Tibial artery (tissue), 4 donors: ENCODE measurements around the gene UST.
A peak's percentile ranks its signal among the peaks of the same experiment; 100 is the strongest.

Source experiments
- DNase-seq, 2 donors: peaks; one replicate each; pipeline ENCODE4 v3.0.0-alpha.2; 2019
- H3K27ac ChIP-seq, 2 donors: fragments of 200-600 bp; sonication (generic) in 1 of 2; 1 replicate in 1 of 2; 2 replicates in 1 of 2; pipeline ENCODE4 v1.5.1; 2018 to 2019; ENCODE audit warnings: mild to moderate bottlenecking in 1 of 2
- H3K27me3 ChIP-seq, 2 donors: fragments of 200-600 bp; sonication (generic) in 1 of 2; one replicate each; pipeline versions ENCODE4 v1.5.1 to v1.6.0; 2016 to 2019
- H3K36me3 ChIP-seq, 3 donors: fragments of 200-600 bp; sonication (generic) in 2 of 3; one replicate each; pipeline ENCODE4 v1.5.1; 2016 to 2019; ENCODE audit warnings: mild to moderate bottlenecking in 2 of 3
- H3K4me1 ChIP-seq, 4 donors: fragments of 200-600 bp; sonication (generic) in 2 of 4; 1 replicate in 3 of 4; 2 replicates in 1 of 4; pipeline ENCODE4 v1.5.1; 2016 to 2019
- H3K4me3 ChIP-seq, 2 donors: fragments of 200-600 bp; sonication (generic) in 1 of 2; 1 replicate in 1 of 2; 2 replicates in 1 of 2; pipeline ENCODE4 v1.5.1; 2018 to 2019; ENCODE audit warnings: mild to moderate bottlenecking in 2 of 2
- H3K9me3 ChIP-seq, 3 donors: fragments of 200-600 bp; sonication (generic) in 1 of 3; one replicate each; pipeline ENCODE4 v1.5.1; 2016 to 2019
- intact Hi-C: fragments of 100-400 bp; cut with DNase I; formaldehyde crosslinking; loops from one replicate; pipeline ENCODE4 v1.15.0; 2023; ENCODE audit warnings: low total_unique reads
- TF ChIP-seq, protein P1 (sequence below), 2 experiments: fragments of 200-600 bp in 1 of 2; fragments of 450-650 bp in 1 of 2; IDR thresholded peaks; one replicate each; pipeline ENCODE4 v1.5.1; 2017 to 2019; ENCODE audit warnings: antibody characterized with exemption in 2 of 2, mild to moderate bottlenecking in 1 of 2, moderate library complexity in 1 of 2

Gene UST

DNA sequence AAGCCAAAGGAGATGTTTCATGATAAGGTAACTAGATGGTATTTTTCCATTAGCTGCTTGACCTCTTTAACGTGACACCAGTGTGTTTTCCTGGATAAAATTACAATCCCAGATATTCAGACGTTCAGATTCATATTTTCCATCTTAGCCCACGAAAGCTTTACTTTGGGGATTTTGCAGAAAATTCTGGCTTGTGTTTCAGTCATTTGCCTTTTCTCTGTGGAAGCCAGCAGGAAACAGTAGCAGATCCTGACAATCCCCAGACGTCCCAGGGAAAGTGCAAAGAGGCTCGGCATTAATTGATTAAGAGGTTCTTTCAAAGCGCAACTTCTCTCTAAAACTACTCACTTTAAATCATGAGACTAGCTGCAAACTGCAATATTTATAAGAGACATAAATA lies 243.6 kb downstream of the UST start:
- intact Hi-C loops: no loop called here
- Histone ChIP-seq H3K4me1 (peaks cover 0 to 4% (median 0%) of the 10 kb centered on the region in 4 donors), H3K4me3 (no peak overlapping the region), H3K9me3 (no peaks in the 10 kb centered on the region), H3K27ac (no peak overlapping the region), H3K36me3 (no peaks in the 10 kb centered on the region), H3K27me3 (no peaks in the 10 kb centered on the region)
- no peak for DNase-seq
- TF ChIP-seq, protein P1, sequence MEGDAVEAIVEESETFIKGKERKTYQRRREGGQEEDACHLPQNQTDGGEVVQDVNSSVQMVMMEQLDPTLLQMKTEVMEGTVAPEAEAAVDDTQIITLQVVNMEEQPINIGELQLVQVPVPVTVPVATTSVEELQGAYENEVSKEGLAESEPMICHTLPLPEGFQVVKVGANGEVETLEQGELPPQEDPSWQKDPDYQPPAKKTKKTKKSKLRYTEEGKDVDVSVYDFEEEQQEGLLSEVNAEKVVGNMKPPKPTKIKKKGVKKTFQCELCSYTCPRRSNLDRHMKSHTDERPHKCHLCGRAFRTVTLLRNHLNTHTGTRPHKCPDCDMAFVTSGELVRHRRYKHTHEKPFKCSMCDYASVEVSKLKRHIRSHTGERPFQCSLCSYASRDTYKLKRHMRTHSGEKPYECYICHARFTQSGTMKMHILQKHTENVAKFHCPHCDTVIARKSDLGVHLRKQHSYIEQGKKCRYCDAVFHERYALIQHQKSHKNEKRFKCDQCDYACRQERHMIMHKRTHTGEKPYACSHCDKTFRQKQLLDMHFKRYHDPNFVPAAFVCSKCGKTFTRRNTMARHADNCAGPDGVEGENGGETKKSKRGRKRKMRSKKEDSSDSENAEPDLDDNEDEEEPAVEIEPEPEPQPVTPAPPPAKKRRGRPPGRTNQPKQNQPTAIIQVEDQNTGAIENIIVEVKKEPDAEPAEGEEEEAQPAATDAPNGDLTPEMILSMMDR (IDR thresholded peaks at IDR 0.05): no peak

DNA sequence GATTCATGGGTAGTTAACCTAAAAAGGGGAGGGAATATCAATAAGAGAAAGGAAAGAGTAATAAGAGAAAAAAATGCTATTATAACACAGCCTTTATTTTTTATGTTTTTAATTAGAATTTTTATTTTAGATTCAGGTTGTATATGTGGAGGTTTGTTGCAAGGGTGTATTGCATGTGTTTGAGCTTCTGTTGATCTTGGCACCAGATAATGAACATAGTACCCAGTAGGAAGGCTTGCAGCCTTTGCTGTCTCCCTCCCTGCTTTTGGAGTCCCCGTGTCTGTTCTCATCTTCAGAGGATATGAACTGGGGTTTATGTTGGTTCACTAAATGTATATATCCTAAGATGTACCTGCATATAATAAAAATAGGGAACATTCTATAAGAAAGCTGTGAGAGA lies 250.0 kb downstream of the UST start:
- Histone ChIP-seq H3K36me3 (no peaks in the 10 kb centered on the region), H3K27me3 (no peaks in the 10 kb centered on the region), H3K4me3 (no peak overlapping the region), H3K4me1 (peaks cover 0 to 48% (median 25%) of the 10 kb centered on the region in 4 donors), H3K27ac (no peak overlapping the region), H3K9me3 (no peaks in the 10 kb centered on the region)
- TF ChIP-seq, protein P1 (IDR thresholded peaks at IDR 0.05): no peak
- DNase-seq: no peak
- intact Hi-C loops: no loop called here

DNA sequence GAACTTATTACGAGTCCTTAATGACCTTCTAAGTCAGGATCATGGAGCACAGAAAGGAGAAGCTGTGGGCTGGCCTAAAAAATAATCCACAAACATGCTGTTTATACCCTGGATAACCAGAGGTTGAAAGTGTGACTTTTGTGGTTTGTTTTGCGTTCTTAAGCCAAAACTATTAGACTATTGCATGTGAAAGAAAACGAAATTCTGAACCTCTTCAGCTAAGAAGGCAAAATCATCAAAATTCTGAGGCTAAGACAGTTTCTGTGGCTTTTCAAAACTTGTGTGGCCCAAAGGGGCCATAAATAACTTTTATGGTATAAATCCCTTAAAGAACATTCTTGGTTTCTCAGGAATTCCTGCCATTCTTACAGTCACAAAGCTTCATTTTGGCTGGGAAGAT lies 251.0 kb downstream of the UST start:
- intact Hi-C loops: no loop called here
- H3K36me3 ChIP-seq: no peaks in the 10 kb centered on the region
- no peaks in the 10 kb centered on the region for H3K9me3 ChIP-seq
- H3K27ac ChIP-seq: peak overlapping the region in 1 of 2 donors; percentile 33
- H3K27me3 ChIP-seq: no peaks in the 10 kb centered on the region
- TF ChIP-seq, protein P1 (IDR thresholded peaks at IDR 0.05): no peak
- H3K4me3 ChIP-seq: no peak overlapping the region
- DNase-seq: no peak
- peaks cover 0 to 48% (median 25%) of the 10 kb centered on the region in 4 donors for H3K4me1 ChIP-seq

DNA sequence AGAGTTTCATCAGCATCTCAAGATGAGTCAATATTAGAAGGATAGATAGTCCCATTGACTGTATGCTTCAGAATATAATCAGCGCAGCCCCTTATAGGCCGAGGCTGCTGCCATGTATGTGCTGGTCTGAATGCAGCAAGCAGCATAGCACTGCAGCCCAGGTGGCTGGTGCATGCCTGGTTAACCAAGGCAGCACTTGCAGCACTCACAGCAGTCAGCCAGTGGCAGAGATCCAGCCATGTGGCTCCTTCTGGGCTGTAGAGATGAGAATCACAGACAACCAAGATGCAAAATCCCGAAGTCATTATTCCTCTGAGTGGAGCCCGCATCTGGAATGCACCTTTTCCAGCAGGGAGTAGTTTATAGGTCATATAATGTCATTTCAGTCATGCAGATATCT lies 251.9 kb downstream of the UST start:
- Histone ChIP-seq H3K27me3 (no peaks in the 10 kb centered on the region), H3K4me3 (no peak overlapping the region), H3K9me3 (no peaks in the 10 kb centered on the region), H3K27ac (no peak overlapping the region), H3K36me3 (no peaks in the 10 kb centered on the region), H3K4me1 (peaks cover 0 to 48% (median 25%) of the 10 kb centered on the region in 4 donors)
- TF ChIP-seq, protein P1 (IDR thresholded peaks at IDR 0.05): no peak
- intact Hi-C loops: no loop called here
- DNase-seq: no peak

DNA sequence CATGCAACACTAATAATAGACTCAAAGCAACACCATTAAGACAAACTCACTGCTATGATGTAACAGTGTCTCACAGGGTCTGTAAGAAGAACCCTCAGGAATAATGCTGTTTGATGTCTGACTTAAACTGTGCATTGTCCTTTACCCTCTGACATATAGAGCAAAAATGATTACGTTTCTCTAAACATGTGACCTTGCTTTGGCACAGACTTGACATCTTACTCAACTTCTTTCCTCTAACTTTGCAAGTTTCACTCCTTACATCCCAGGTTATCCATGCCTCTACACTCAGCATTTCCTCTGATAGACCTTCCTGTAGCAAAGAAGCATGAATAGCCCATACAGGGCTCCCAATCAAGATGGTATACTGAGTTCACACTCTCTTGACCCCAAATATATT lies 252.7 kb downstream of the UST start:
- Histone ChIP-seq H3K9me3 (no peaks in the 10 kb centered on the region), H3K36me3 (no peaks in the 10 kb centered on the region), H3K4me3 (no peak overlapping the region), H3K27ac (peak overlapping the region; percentile 55 to 56), H3K27me3 (no peaks in the 10 kb centered on the region), H3K4me1 (peaks cover 0 to 48% (median 25%) of the 10 kb centered on the region in 4 donors)
- no peak for DNase-seq
- TF ChIP-seq, protein P1 (IDR thresholded peaks at IDR 0.05): no peak
- intact Hi-C loops: no loop called here

DNA sequence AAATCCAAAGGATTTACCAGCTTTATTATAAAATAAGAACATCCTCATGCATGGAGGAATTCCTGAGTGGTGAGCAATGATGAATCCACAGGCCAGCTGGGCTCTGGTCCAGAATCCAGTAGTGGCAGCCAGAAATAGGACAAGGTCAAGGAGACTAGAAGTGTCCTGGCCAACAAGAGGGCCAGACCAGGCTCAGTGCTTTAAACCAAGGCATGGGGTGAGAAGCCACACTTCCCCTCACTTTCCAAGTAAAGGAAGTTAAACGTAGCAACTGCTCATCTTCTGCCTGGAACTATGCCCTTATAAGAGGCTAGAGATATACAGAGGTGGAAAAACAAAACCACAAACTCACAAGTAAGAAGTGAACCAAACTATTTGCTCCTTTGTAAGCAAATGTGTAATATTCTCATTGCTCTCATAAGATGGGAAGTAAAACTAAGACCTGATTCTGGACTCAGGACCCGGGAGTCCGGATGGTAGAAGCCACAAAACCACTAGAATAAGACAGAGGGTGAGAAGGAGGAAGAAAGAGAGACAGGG lies 253.2 kb downstream of the UST start:
- DNase-seq: peak; percentile 74 to 90
- TF ChIP-seq, protein P1 (IDR thresholded peaks at IDR 0.05): no peak
- no peaks in the 10 kb centered on the region for H3K36me3 ChIP-seq
- peak overlapping the region; percentile 55 to 56 for H3K27ac ChIP-seq
- intact Hi-C loops: no loop called here
- no peak overlapping the region for H3K4me3 ChIP-seq
- peaks cover 0 to 48% (median 25%) of the 10 kb centered on the region in 4 donors for H3K4me1 ChIP-seq
- no peaks in the 10 kb centered on the region for H3K27me3 ChIP-seq
- H3K9me3 ChIP-seq: no peaks in the 10 kb centered on the region
